ENCODE data around the gene ABL1.

DNA sequence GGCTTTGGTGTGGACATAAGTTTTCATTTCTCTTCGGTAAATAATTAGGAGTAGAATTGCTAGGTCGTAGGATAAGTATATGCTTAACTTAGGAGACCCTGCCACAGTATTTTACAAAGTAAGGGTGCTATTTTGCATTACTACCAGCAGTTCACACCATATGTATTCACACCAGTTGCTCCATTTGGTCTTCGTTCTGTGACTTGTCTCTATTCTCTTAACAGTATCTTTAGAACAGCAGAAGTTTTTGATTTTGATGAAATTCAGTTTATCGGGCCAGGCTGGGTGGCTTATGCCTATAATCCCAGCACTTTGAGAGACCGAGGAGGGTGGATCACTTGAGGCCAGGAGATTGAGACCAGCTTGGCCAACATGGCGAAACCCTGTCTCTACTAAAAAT, 17.1 kb upstream of the ABL1 start:
- TF ChIP-seq CTCF (conservative IDR thresholded peaks at IDR 0.05; ENCODE audit: low read depth, low read length) (no peak), EZH2 (IDR thresholded peaks at IDR 0.05; ENCODE audit: borderline replicate concordance, low read depth, low read length, poor library complexity, severe bottlenecking) (no peak)

All from A673 (cell line).